Lower leg skin (tissue), 3 donors: ENCODE measurements around the gene DIP2C.

Experiments used
- CTCF ChIP-seq, 3 donors: fragments of 450-650 bp; IDR thresholded peaks; one replicate each; pipeline ENCODE4 v1.5.1; 2016; ENCODE audit warnings: antibody characterized with exemption in 3 of 3, mild to moderate bottlenecking in 3 of 3, moderate library complexity in 2 of 3
- POLR2A ChIP-seq, 2 donors: fragments of 450-650 bp; IDR thresholded peaks; one replicate each; pipeline ENCODE4 v1.6.1; 2016 to 2017; ENCODE audit warnings: antibody characterized with exemption in 2 of 2, mild to moderate bottlenecking in 1 of 2, moderate library complexity in 1 of 2

DNA sequence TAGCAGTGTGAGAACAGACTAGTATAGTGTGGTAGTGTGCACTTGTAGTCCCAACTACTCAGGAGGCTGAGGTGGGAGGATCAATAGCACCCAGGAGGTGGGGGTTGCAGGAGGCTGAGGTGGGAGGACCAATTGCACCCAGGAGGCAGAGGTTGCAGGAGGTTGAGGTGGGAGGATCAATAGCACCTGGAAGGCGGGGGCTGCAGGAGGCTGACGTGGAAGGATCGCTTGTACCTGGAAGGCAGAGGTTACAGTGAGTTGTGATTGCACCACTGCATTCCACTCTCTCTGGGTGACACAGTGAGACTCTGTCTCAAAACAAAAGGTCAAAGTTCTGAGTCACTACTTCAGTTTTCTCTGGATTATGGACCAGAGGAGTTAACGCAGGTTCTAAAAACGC is 22.6 kb upstream of the DIP2C start:
- TF ChIP-seq CTCF (IDR thresholded peaks at IDR 0.05) (no peak), POLR2A (IDR thresholded peaks at IDR 0.05) (no peak)
